Renal pelvis (tissue), 4 donors: ENCODE results near the gene EXOC4. TPM values are rescaled to one million over a fixed set of nuclear protein-coding genes. Genes with fewer than 3 reads are reported as not detected.
"Not testable (repeated sequence)": the region's sequence is repeated elsewhere in the genome, so short reads cannot be mapped to it uniquely, and the experiment has no call there.

ENCODE experiments used
- DNase-seq: peaks from one replicate; pipeline ENCODE4 v3.0.0-alpha.2; 2013
- polyA plus RNA-seq, 3 donors: library from polyadenylated mRNA; unstranded; fragments of 120-200 nt; gene quantifications; one replicate each; pipeline ENCODE4 v1.2.1, GENCODE V29; 2013; ENCODE audit not compliant: insufficient read length in 3 of 3

The EXOC4 gene
- polyA plus RNA-seq, 3 donors, result 66.8 to 69.1 (median 67.4) TPM

DNA sequence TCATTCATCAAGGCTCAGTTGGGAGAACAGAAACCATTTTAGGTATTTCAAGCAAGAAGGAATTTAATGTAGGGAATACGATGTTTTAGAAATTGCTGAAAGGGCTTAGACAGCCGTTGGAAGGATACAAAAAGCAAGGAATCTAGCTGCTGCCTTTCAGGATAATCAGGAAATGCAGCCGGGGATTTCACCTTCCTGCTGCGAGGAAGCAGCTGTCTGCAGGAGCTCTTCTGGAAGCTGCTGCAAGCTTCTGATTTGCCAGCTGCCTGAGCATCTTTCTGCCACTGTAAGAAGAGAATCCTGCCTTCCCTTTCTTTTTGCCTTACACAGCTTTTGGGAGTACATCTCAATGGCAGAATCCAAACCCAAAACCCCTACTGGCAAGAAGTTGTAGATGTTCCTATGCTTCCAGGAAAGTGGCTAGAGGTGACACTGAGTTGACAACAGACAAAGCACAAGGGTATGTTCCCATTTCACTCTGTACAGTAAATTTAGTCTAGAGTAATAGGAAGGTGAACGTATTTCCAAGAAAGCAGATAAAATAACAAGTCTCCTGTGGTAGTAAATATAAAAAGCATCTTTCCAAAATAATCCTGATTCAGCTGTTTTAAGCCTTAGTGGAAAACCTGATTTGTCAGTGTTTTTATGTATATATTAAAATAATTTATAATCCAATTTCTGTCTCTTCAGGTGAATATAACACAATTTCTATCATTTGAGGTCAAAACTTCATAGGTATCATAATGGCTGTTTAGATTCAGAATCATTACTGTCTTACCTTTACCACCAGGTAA, 725.8 kb downstream of the EXOC4 start:
- DNase-seq, result no peak

DNA sequence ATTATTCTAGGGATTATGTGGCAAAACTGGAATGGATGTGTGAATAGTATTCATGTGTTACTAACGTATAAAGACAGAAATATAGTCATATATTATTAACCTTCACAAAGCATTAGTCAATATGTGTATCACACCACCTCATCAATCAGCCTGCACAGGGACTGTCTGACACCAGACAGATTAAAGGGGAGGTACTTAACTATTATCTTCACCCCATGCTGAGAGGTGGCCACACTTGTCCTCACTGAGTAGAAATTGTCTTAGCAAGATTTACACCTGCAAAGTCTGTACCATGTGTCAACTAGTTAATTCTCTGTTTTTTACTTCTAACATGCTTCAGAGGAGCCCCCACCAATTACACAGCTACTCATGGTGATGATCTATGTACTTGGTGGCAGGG, 727.9 kb downstream of the EXOC4 start:
- DNase-seq, result no peak

DNA sequence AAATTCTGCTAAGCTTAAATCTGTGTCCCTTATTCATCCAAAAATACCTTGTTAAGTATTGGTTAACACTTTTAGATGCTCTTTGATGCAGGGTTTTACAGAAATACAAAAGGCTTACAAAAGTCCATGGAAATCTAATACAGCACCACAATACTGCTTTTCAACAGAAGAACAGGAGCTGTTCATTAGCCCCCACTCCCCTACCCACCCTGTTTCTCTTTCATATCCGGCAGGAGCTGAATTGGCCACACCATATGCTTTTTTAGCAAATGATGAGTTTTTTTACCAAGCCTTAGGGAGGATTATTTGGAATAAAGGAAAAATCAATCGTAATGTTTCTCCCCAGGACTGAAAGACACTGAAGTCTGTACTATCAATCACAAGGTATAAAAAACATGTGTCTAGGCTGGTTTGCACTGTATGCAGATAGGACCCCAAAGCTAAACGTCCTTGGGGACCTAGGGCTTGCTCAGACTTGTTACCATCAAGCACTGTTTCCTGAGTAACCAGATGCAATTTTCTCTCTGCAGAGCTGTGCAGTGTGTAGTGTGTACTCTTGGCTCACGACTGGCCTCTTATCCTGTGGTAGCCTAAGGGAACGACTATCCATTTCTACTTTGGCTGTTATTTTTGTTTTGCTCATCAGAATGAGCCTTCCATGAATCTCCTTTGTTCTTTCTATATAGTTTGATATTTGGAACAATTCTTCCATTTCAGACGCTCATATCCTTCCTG, 731.0 kb downstream of the EXOC4 start:
- DNase-seq, result no peak

DNA sequence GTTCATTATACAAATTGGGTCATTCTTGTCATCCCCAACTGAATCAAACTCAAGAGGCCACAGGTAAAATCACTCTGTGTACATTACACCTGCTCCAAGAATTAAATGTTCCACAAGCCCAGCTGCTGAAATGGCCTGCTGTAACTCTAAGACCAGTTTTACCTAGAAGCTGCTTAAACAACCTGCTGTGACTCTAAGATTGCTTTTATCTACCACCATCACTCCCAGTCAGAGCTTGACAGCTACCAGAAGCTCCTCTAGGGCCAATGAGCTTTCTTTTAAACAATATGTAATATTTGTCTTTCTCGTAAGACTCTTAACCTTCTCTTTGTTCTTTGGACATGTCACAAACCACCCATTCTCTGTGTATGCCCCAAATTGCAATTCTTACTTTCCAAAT, 732.4 kb downstream of the EXOC4 start:
- no peak for DNase-seq

DNA sequence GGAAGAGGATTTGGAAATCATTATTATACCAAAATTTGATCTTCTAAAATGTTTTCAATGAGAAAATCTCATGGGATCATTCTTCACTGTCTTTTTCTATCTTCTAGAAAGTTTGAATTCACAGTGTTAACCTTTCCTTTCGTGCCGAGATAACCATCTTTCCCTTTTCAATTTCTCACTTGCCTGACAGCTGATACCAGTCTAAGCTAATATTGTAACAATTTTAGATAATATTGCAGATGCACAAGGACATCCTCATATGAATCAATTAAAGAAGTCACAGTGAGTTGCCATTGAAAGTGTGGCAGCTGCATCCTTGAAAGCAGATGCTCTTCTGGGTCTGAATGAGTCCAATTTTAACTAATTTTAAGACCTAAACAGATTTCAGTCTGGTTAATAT, 734.7 kb downstream of the EXOC4 start:
- DNase-seq, result no peak

DNA sequence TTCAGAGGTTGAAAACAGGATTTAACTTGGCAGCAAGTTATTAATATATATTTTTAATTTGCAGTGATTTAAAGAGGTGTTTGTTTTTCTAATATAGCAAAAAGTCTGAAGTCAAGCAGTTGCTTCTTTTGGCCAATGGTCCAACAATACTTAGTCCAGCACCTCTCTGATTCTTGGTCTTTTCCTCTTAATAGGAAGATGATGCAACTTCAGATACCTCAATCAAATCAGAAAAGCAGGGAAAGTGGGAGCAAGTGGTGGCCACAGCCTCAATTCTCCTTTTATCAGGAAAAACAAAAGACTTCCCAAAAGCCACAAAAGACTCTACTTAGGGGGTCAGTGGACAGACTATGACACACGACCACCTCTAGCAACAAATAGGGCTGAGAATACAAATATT, 740.7 kb downstream of the EXOC4 start:
- no peak for DNase-seq

DNA sequence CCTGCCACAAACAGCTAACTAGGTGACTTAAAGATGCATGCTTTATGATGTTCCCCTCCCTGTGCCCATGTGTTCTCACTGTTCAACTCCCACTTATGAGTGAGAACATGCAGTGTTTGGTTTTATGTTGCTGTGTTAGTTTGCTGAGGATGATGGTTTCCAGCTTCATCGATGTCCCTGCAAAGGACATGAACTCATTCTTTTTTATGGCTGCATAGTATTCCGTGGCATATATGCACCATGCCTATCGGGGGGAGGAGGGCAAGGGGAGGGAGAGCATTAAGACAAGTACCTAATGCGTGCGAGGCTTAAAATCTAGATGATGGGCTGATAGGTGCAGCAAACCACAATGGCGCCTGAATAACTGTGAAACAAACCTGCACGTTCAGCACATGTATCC, 741.2 kb downstream of the EXOC4 start:
- not testable (repeated sequence) for DNase-seq

DNA sequence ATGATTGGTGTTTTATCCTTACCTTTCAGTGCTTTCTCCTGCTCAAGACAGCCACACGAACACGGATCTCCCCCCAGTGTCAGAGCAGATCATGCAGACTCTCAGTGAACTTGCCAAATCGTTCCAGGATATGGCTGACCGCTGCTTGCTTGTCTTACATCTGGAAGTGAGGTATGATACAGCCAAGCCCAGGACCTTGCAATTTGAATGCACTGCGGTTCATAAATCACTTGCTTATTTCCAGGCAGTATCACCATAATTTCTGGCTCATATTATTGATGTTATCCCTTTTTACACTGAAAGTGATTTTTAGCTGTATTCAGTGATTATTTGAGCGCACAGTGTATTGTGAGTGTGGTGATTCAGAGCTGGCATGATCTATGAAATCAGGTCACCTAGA, 744.6 kb downstream of the EXOC4 start:
- no peak for DNase-seq

DNA sequence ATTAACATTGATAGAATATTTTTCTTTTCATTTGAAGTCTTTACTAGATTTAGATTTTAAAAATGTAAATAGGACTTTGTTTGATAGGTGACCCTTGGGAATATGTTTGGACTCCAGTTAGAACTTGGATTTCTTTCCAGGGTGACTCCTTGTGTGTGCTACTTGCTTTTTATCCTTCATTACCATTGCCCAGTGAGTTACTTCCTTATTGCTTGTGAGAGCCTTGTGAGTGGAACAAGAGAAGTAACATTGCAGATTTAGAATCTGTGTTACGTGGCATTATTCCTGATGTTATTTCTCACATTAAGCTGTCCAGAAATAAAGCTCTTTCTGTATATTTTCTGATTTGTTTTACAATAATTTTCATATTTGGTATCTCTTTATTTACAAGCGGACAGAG, 746.3 kb downstream of the EXOC4 start:
- no peak for DNase-seq

DNA sequence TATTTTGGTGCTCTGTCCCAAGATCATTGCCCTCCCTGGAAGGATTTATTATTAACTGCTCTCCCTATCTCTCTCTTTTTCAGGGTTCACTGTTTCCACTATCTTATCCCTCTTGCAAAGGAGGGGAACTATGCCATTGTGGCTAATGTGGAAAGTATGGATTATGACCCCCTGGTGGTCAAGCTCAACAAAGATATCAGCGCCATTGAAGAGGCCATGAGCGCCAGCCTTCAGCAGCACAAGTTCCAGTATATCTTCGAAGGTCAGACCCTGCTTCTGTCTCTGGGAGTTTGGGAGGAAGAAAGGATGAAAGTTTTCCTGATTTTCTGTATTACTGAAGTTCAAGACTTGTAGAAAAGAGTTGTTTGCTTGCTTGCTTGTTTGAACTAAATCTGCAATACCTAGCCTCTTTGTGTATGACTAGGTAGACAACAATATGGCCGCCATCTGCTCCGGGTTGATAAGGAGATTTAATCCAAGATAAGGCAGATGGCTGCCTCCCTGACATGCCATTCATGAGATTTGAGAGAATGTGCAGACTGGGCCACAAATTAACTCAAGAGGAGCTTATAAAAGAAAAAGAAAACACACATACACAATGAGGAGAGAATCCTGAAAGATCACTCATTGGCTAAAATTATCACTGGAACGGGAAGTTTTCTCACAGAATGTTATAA, 752.1 kb downstream of the EXOC4 start:
- DNase-seq, result no peak

DNA sequence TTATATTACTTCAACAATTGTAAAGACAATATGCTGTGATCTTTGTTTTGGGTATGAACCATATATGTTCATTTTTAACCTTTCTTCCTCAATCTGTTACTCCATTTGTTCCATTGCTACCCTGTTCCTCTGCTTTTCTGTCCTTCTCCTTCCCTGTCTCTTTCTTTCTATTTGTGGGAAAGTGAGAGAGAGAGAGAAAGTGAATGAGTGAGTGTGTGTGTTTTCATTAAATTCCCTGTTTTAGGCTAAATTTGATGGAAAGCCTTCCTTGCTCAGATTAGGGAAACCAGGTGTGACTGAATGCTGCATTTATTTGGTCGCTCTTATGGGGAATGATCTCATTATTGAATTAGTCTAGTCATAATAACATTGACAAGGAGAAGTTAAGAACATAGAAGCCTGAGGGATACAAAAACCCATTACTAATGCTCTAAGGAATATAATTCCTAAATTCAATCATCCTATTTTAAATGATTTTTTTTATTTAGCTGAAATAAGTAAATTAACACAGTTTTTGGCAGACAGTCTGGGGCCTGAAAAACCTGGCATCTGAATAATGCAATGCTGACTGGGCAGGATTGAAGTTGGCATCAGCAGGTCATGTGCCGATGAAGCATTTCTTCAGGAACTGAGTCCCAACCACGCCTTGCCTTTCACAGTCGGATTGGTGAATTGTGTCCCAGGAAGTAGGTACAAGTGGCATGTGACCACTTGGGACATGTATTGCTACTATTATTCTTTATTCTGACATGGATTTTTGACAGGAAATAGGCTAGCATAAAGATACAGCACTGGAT, 756.6 kb downstream of the EXOC4 start:
- no peak for DNase-seq

DNA sequence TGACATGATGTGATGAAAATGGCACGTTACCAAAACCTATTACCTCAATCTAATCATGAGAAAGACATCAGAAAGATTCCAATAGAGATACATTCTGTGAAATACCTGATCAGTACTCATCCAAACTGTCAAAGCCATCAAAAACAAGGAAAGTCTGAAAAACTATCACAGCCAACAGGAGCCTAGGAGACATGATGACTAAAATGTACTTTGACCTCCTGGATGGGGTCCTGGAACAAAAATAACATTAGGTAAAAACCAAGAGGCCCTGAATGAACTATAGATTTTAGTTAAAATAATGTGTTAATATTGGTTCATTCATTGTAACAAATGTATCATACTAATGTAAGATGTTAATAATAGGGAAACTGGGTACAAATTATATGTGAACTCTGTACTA, 760.4 kb downstream of the EXOC4 start:
- no peak for DNase-seq

DNA sequence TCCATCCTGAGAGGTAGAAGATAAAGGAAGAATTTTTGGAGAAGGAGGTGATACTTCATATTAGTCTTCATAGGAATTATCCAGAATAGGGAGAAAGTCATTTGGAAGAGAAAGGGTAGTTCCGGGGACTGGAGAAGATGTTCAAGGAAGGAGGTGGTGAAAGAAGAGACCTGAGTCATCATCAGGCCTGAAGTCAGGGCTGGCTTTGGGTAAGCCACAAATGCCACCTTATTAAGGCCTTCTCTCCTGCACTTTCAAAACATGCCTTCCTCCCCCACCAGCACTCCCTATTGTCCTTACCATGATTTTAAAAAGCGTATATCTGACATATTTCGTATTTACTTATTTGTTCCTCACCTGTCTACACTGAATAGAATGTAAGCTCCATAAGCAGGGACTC, 762.1 kb downstream of the EXOC4 start:
- no peak for DNase-seq

DNA sequence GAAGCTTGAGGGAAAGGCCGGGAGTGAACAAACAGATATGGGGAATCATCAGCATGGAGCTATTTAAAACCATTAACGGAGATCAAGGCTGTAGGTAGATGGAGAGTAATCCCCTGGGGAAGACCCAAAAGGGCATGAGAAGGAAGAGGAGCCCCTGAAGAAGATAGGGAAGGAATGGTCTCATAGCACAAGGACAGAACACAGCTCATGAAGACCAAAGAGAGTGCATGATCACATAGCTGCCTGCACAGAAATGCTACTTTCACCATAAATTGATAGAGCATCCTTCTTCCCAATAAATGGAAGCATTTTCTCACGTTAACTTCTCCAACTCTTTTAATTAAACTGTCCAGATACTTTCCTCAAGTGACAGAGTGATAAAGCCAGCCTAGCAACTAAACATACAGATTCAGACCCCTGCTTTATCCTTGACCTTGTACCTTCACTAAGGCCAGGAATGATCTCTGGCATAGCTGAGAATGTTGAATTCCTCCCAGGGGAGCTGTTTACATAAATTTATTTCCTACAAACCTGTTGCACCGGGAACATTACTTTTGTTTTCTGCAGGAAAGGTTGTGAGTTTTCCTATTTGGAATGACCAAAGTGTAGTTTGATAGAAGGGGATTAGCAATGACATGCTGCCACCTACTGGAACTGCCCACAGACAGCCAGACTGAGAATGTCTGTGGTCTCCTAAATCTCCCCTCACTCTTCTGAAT, 763.5 kb downstream of the EXOC4 start:
- peak; percentile 48 for DNase-seq

DNA sequence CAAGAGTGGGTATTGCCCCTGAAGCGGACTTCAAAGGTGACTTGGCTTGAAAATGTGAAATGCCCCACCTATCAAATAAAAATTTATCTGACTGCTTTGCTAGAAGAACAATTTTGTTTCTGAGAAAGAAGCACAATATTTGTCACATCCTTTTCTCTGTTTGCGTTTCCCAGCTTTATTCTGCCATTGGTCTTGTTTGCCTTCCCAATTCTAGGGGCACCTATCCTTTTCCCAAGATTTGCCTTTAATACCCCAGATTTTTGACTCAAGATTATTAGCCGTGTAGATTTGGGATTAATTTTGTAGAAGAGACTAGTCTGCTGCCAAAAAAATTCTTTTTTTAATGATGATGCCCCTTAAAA, 764.0 kb downstream of the EXOC4 start:
- DNase-seq, result no peak

DNA sequence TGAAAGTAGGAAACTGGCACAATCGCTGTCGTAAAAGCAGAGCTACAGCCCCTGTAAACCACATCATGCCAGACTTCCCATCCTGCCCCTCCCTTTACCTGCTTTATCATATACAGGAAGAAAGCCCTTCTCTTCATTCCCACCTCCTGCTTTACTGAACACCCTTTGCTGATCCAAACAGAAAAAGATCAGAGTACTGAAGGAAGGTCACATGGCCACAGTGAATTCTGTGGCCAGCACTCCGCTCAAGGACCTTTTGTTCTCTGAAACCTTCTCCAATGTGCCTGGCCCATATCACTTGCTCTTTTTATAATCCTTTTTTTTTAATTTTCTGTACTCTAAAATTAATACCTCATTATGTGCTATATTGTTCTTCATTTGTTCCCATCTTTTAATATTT, 765.4 kb downstream of the EXOC4 start:
- DNase-seq, result no peak

DNA sequence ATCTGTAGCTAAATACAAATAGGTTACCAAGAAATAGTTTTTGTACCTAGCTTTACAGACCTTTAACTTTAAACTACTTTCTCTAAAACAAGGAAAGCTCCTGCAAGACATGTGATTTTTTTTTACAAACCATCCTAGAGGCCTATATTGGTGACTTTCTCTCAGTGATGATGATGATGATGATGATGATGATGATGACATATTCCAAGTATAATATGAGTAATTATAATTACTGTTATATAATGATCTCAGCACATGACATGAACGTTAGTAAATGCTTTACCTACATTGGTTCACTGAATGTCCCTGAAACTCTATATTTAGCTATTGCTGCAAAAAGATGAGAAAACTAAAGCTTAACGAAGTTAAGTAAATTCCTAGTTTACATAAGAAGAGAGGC, 766.4 kb downstream of the EXOC4 start:
- no peak for DNase-seq

DNA sequence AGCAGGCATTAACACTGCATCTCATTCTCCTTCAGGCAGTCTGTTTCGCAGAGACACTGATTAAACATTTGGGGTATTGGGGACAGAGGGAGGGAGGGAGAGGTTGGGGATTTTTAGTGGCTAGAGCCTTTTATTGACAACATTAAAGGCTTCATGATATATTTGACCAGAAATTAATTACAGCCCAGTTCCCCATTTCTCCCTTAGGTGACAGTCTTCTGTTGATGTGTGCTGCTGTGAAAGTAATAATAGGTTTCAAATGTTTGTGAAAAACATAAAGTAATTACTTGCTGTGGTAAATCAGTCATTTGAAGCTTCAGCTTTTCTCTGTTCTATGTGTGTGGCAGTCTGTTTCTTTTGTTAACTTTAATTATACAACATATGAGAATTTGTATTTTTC, 769.0 kb downstream of the EXOC4 start:
- no peak for DNase-seq

DNA sequence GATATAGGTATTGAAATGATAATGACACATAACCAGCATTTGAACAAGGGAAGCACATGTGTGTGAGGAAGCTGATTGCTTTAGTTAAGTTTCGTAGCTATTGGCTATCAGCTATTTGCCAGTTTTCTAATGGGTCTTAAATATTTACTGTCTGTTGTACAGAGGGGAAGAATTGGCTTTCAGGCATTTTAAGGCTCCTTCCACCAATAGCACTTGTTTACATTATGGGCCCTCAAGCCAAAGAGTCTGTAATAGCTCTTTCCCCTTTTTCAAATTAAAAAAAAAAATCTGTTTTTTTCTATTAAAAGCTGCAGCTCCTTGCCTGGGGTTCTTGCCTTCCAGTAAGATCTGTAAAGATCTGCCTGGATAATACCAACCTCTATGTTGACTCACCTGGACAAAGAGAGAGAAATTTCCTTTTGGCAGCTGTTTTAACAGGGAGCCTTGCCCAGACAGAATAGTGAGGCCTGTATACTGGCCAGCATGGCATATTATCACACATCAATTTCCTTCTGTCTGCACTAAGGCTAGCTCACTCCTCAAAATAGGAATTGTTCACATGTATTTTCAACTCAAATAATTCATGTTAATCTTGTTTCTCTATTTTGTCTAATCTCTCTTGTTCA, 769.5 kb downstream of the EXOC4 start:
- no peak for DNase-seq

DNA sequence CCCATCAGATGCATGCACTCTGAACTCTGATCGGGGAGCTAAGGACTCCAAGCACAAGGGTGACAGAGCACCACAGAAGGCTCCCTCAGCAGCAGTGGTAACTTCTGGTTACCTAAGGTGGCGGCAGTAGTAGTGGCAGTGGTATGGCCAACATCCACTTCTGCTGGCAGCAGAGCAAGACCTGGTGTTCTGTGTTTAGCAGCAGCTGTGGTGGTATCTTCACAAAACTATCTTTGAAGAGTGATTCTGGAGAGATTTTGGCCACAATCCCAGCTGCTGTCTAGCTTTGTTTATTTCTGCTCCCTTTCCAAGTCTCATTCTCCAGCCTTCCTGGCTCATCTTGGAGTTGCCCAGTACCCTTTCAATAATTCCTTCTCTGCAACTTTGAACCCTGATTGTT, 771.9 kb downstream of the EXOC4 start:
- DNase-seq, result peak; percentile 1

DNA sequence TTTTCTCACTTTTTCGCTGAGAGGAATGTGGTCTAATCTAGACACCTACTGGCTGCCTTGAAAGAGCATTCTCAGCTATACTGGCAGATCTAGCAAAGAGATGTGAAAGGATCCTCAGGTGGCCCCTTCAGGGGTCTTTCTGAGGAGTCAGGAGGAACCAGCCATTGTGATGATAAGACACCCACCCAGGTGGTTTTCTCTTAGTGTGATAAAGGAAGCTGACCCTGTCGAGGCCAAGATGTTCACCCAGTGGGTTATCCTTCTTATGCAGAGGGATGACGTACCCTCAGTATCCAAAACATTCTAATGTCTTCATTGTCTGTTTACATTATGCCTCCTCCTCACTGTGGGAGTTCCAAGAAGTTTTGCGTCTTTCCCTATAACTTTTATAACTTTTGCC, 776.0 kb downstream of the EXOC4 start:
- DNase-seq, result no peak
